ENCODE measurements around the gene BTG1. TPM values are rescaled to one million over a fixed set of nuclear protein-coding genes. Genes with fewer than 3 reads are reported as not detected.

BTG1 gene
- total RNA-seq: 12.6 and 16.4 TPM in 2 replicates

GRCh38 chr12:92145731-92146496 lies at the start of gene BTG1:
Gene BTG1, minus strand, starts transcription at chr12:92145846. Its CDS starts 311 bp downstream, at chr12:92145535.

Measured in endothelial cell of coronary artery (primary cell).